SH-SY5Y (cell line): ENCODE results near the gene AOPEP.

Experiments
- GATA2 ChIP-seq: IDR thresholded peaks from 2 replicates; pipeline ENCODE4 v1.6.1; 2011; ENCODE audit warnings: mild to moderate bottlenecking, low read depth, low read length
- GATA3 ChIP-seq: IDR thresholded peaks from 2 replicates; pipeline ENCODE4 v1.6.1; 2011; ENCODE audit warnings: low read depth, mild to moderate bottlenecking, low read length, moderate library complexity

DNA sequence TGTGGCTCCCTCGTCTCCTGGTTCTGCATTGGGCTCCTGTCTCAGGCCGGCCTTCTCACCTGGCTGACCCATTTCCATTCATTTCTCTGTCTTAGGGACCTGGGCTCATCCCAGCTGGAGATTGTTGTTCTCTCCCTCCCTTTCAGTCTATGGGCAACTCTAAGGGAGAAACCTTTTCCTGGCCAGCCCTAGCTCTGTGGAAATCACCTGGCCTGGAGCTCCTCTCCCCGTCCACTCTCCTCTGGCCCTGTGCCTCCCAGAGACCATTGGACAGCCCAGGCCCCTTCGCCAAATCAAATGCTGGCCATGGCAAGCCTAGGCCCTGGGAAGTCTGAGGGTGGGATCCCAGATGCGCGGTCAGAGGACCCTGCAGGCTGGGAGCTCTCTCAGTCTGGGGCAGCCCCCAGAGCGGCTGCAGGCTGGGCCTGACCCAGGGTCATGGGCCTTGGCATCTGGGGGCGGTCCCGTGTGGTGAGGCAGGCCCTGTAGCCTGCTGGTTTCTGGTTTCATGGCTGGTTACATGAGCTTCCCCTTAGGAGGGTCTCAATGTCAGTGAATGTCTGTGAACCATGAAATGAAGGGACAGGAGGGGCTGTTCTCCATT lies 253.5 kb downstream of the AOPEP start:
- TF ChIP-seq GATA3 (no peak), GATA2 (no peak)
